Testis (tissue), 3 donors: ENCODE measurements around the gene CASP1. TPM values are rescaled to one million over a fixed set of nuclear protein-coding genes. Genes with fewer than 3 reads are reported as not detected.

Source experiments
- DNase-seq: peaks from one replicate; pipeline ENCODE4 v3.0.0-alpha.2; 2019
- H3K27ac ChIP-seq, 2 donors: fragments of 200-600 bp; sonication (generic); one replicate each; pipeline ENCODE4 v1.5.1; 2019
- H3K27me3 ChIP-seq: fragments of 200-600 bp; sonication (generic); one replicate; pipeline ENCODE4 v1.5.1; 2019
- H3K36me3 ChIP-seq: fragments of 200-600 bp; sonication (generic); one replicate; pipeline ENCODE4 v1.5.1; 2017; ENCODE audit warnings: low read depth; ENCODE audit errors: missing control alignments
- H3K4me1 ChIP-seq: fragments of 200-600 bp; sonication (generic); one replicate; pipeline ENCODE4 v1.5.1; 2019
- H3K4me3 ChIP-seq, 2 donors: fragments of 200-600 bp; sonication (generic); one replicate each; pipeline ENCODE4 v1.5.1; 2017 to 2019
- H3K9me3 ChIP-seq: fragments of 200-600 bp; sonication (generic); one replicate; pipeline ENCODE4 v1.5.1; 2017
- CTCF ChIP-seq, 3 experiments: fragments of 450-650 bp in 2 of 3; fragments of 200-600 bp in 1 of 3; sonication (generic) in 1 of 3; IDR thresholded peaks; one replicate each; pipeline ENCODE4 v1.5.1; 2016 to 2019; ENCODE audit warnings: antibody characterized with exemption in 3 of 3, mild to moderate bottlenecking in 2 of 3, moderate library complexity in 1 of 3
- POLR2A ChIP-seq: fragments of 450-650 bp; IDR thresholded peaks from one replicate; pipeline ENCODE4 v1.6.1; 2017; ENCODE audit warnings: antibody characterized with exemption, mild to moderate bottlenecking, moderate library complexity
- WGBS, 2 donors: methylation state at CpG; one replicate each; pipeline ENCODE4 v1.1.5; 2018; 5-methylcytosine and 5-hydroxymethylcytosine counted together
- intact Hi-C: fragments of 100-400 bp; cut with DNase I; formaldehyde crosslinking; loops from one replicate; pipeline ENCODE4 v1.15.1; 2023; ENCODE audit warnings: low total_unique reads
- polyA plus RNA-seq: library from polyadenylated mRNA; stranded (reverse); fragments of 350-450 nt; fragmentation: Illumina TruSeq; extraction: RNeasy Lipid Tissue Mini Kit (QIAGEN cat#74804); gene quantifications from one replicate; pipeline ENCODE4 v1.2.3, GENCODE V29; 2014; ENCODE audit warnings: low read depth, low replicate concordance; ENCODE audit not compliant: insufficient read depth
- total RNA-seq, 2 donors: library from RNA; depleted of rRNA; stranded (reverse); fragments of >200 nt; gene quantifications; one replicate each; pipeline ENCODE4 v1.2.3, GENCODE V29; 2016

Gene CASP1
- total and polyA plus RNA-seq, 3 donors from 2014 or later, result 1.8 to 6.1 (median 3.9) TPM

DNA sequence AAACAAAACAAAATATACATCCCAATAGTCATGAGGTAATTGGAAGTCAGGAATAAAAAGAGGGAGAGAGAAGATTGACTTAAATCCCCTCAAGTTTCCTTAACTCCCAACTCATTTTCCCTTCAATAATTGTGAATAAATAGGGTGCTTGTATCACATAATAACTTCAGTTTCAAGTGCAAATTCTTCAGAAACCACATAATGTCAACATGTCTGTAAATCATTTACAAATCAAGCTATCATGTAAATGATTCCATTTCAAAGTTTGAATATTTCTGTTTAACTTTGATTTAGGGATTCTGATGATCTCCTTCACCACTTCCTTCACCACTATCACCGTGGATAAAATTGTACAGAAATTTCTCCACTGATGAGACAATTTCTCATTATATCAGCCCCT is 35.2 kb downstream of the CASP1 start:
- Histone ChIP-seq H3K4me3 (no peak overlapping the region), H3K27me3 (no peaks in the 10 kb centered on the region), H3K4me1 (no peaks in the 10 kb centered on the region), H3K27ac (no peak overlapping the region), H3K9me3 (no peaks in the 10 kb centered on the region), H3K36me3 (no peaks in the 10 kb centered on the region)
- DNase-seq, result no peak
- TF ChIP-seq POLR2A (no peak), CTCF (IDR thresholded peaks at IDR 0.05) (no peak)
- intact Hi-C loops, result no loop called here
- 52 to 71% methylated on average over 1 of the region's 1 CpG for WGBS, 2 donors

- Histone ChIP-seq H3K27me3 (no peaks in the 10 kb centered on the region), H3K36me3 (no peaks in the 10 kb centered on the region), H3K9me3 (no peaks in the 10 kb centered on the region), H3K4me3 (no peak overlapping the region), H3K27ac (no peak overlapping the region), H3K4me1 (no peaks in the 10 kb centered on the region)
- WGBS, 2 donors, result 57 to 58% methylated on average over 6 of the region's 6 CpGs
- no peak for TF ChIP-seq CTCF (IDR thresholded peaks at IDR 0.05)
- no peak for TF ChIP-seq POLR2A
- no peak for DNase-seq
- intact Hi-C loops, result no loop called here
Observed at GRCh38 chr11:104997288-104997687, 37.7 kb downstream of the CASP1 start.

GRCh38 chr11:104995001-104995408 is 39.9 kb downstream of the CASP1 start:
- intact Hi-C loops, result no loop called here
- 70% methylated on average over 2 of the region's 2 CpGs for WGBS, 2 donors
- TF ChIP-seq CTCF (IDR thresholded peaks at IDR 0.05) (no peak), POLR2A (no peak)
- Histone ChIP-seq H3K4me1 (no peaks in the 10 kb centered on the region), H3K27me3 (no peaks in the 10 kb centered on the region), H3K36me3 (no peaks in the 10 kb centered on the region), H3K27ac (no peak overlapping the region), H3K9me3 (no peaks in the 10 kb centered on the region), H3K4me3 (no peak overlapping the region)
- DNase-seq, result no peak

- DNase-seq, result no peak
- no peaks in the 10 kb centered on the region for H3K9me3 ChIP-seq
- TF ChIP-seq CTCF (IDR thresholded peaks at IDR 0.05), result no peak
- TF ChIP-seq POLR2A, result no peak
- no peak overlapping the region for H3K27ac ChIP-seq
- H3K4me3 ChIP-seq, result no peak overlapping the region
- intact Hi-C loops, result no loop called here
- no peaks in the 10 kb centered on the region for H3K4me1 ChIP-seq
- WGBS, 2 donors, result 59 to 77% methylated on average over 1 of the region's 1 CpG
- no peaks in the 10 kb centered on the region for H3K36me3 ChIP-seq
- no peaks in the 10 kb centered on the region for H3K27me3 ChIP-seq
Observed at GRCh38 chr11:104992781-104993180, 42.2 kb downstream of the CASP1 start.

DNA sequence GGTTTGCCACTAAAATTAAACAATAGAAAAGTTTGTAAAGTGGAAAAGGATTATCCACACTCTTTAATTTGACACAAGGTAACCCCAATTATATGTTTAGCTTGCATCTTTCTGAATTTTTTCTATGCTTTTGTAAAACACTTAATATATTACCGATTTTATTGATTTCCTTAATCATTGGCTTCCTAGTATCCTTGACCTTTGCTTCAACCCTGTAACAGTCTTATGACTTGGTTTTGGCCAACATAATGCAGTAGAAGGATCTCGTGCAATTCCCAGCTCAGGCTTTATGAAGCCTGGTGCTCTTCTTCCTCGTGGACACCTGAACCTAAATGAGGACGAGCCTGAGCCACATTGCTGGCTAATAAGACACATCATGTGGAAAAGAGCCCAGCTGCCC is 43.0 kb downstream of the CASP1 start:
- Histone ChIP-seq H3K4me1 (no peaks in the 10 kb centered on the region), H3K27ac (no peak overlapping the region), H3K36me3 (no peaks in the 10 kb centered on the region), H3K9me3 (no peaks in the 10 kb centered on the region), H3K27me3 (no peaks in the 10 kb centered on the region), H3K4me3 (no peak overlapping the region)
- TF ChIP-seq CTCF (IDR thresholded peaks at IDR 0.05) (no peak), POLR2A (no peak)
- 60 to 74% methylated on average over 4 of the region's 4 CpGs for WGBS, 2 donors
- DNase-seq, result no peak
- intact Hi-C loops, result no loop called here
